ENCODE measurements around the gene MAN1C1. TPM values are rescaled to one million over a fixed set of nuclear protein-coding genes. Genes with fewer than 3 reads are reported as not detected.
A peak's percentile ranks its signal among the peaks of the same experiment; 100 is the strongest.

MAN1C1 gene
- total RNA-seq, 1 donor from 2014 or later: 3.1 TPM

- peak; percentile 79 for DNase-seq
Measured at GRCh38 chr1:25743164-25744139, 126.9 kb downstream of the MAN1C1 start.

GRCh38 chr1:25744140-25744581, 127.6 kb downstream of the MAN1C1 start:
- peak; percentile 67 for DNase-seq

GRCh38 chr1:25744636-25745425, 128.2 kb downstream of the MAN1C1 start:
- DNase-seq: no peak

- DNase-seq: no peak
Measured at GRCh38 chr1:25746299-25747045, 129.9 kb downstream of the MAN1C1 start.

- DNase-seq: no peak
Measured at GRCh38 chr1:25747046-25747719, 130.6 kb downstream of the MAN1C1 start.

GRCh38 chr1:25748531-25749205, 132.1 kb downstream of the MAN1C1 start:
- no peak for DNase-seq

GRCh38 chr1:25750923-25751605, 134.5 kb downstream of the MAN1C1 start:
- DNase-seq: no peak

GRCh38 chr1:25754470-25755181, 138.0 kb downstream of the MAN1C1 start:
- DNase-seq: peak; percentile 47

- no peak for DNase-seq
Measured at GRCh38 chr1:25755475-25756125, 139.0 kb downstream of the MAN1C1 start.

GRCh38 chr1:25756215-25756614, 139.6 kb downstream of the MAN1C1 start:
- peak; percentile 19 for DNase-seq

GRCh38 chr1:25757151-25757845, 140.7 kb downstream of the MAN1C1 start:
- no peak for DNase-seq

- DNase-seq: no peak
Measured at GRCh38 chr1:25757846-25758185, 141.2 kb downstream of the MAN1C1 start.

GRCh38 chr1:25758466-25759070, 142.0 kb downstream of the MAN1C1 start:
- DNase-seq: no peak

- no peak for DNase-seq
Measured at GRCh38 chr1:25760122-25760719, 143.6 kb downstream of the MAN1C1 start.

GRCh38 chr1:25760871-25761270, 144.3 kb downstream of the MAN1C1 start:
- no peak for DNase-seq

- DNase-seq: no peak
Measured at GRCh38 chr1:25763493-25763892, 146.9 kb downstream of the MAN1C1 start.

GRCh38 chr1:25765136-25765922, 148.7 kb downstream of the MAN1C1 start:
- no peak for DNase-seq
